Fibroblast of the conjunctiva (primary cell): ENCODE results near the gene EEF1G.
"Not testable (repeated sequence)": the region's sequence is repeated elsewhere in the genome, so short reads cannot be mapped to it uniquely, and the experiment has no call there.

Experiments
- DNase-seq: peaks from one replicate; pipeline ENCODE4 v3.0.0-alpha.2; 2010; ENCODE audit warnings: low read depth

Gene EEF1G

GRCh38 chr11:62603776-62604299, 30.1 kb upstream of the EEF1G start:
- no peak for DNase-seq

- no peak for DNase-seq
These were observed 29.3 kb upstream of the EEF1G start for GRCh38 chr11:62603072-62603408.

GRCh38 chr11:62602141-62603071, 28.7 kb upstream of the EEF1G start:
- no peak for DNase-seq

- DNase-seq = peak; percentile 98
These were observed 27.9 kb upstream of the EEF1G start, which contains the start of gene MTA2 for GRCh38 chr11:62601372-62602140. MTA2 (minus strand) TSS chr11:62601865; CDS start chr11:62601450, 415 bp downstream.

- DNase-seq = no peak
These were observed 27.4 kb upstream of the EEF1G start for GRCh38 chr11:62601122-62601371.

GRCh38 chr11:62600367-62601121, 26.9 kb upstream of the EEF1G start:
- no peak for DNase-seq

- no peak for DNase-seq
These were observed 26.2 kb upstream of the EEF1G start for GRCh38 chr11:62599901-62600300.

- DNase-seq = peak; percentile 99
These were observed 25.5 kb upstream of the EEF1G start for GRCh38 chr11:62599069-62599696.

- no peak for DNase-seq
These were observed 21.4 kb upstream of the EEF1G start for GRCh38 chr11:62595124-62595523.

- DNase-seq = no peak
These were observed 19.8 kb upstream of the EEF1G start for GRCh38 chr11:62593434-62594044.

GRCh38 chr11:62592989-62593421, 19.3 kb upstream of the EEF1G start:
- DNase-seq = no peak

- DNase-seq = no peak
These were observed 18.6 kb upstream of the EEF1G start for GRCh38 chr11:62592146-62592815.

- peak; percentile 97 for DNase-seq
These were observed 17.9 kb upstream of the EEF1G start, which contains the start of gene TUT1 for GRCh38 chr11:62591448-62592145. TUT1 (minus strand) TSS chr11:62591523; CDS start chr11:62591485, 38 bp downstream.

- DNase-seq = no peak
These were observed 15.4 kb upstream of the EEF1G start for GRCh38 chr11:62588966-62589637.

- DNase-seq = not testable (repeated sequence)
These were observed 11.7 kb upstream of the EEF1G start for GRCh38 chr11:62585356-62585755.

GRCh38 chr11:62581735-62582134, 8.0 kb upstream of the EEF1G start:
- DNase-seq = not testable (repeated sequence)

- no peak for DNase-seq
These were observed 7.4 kb upstream of the EEF1G start for GRCh38 chr11:62580959-62581715.

- no peak for DNase-seq
These were observed 5.6 kb upstream of the EEF1G start for GRCh38 chr11:62579252-62579651.

GRCh38 chr11:62578541-62578940, 4.8 kb upstream of the EEF1G start:
- DNase-seq = no peak
